ENCODE measurements around the gene NRP1.
A peak's percentile ranks its signal among the peaks of the same experiment; 100 is the strongest.

NRP1 gene

GRCh38 chr10:33174674-33175434 is 159.6 kb downstream of the NRP1 start:
- DNase-seq, result no peak

DNA sequence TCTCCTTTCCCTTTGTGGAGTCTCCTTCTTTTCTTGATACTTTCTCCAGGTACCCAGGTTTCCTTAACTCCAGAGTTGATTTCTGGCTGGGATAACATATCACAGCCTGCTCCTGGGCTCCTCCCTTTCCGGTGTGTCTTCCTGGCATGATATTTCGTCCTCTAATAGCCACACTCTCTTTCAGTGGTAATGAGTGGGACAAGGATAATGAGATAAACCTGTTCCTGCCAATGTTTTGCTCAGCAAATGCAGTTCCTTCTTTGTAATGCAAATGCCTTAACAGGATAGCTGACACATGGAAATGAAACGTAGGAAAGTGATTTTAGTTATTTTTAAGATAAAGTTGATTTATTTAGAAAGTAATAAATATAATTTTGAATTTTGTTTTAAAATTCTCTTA is 168.6 kb downstream of the NRP1 start:
- DNase-seq, result no peak

GRCh38 chr10:33164060-33164709 is 170.3 kb downstream of the NRP1 start:
- no peak for DNase-seq

DNA sequence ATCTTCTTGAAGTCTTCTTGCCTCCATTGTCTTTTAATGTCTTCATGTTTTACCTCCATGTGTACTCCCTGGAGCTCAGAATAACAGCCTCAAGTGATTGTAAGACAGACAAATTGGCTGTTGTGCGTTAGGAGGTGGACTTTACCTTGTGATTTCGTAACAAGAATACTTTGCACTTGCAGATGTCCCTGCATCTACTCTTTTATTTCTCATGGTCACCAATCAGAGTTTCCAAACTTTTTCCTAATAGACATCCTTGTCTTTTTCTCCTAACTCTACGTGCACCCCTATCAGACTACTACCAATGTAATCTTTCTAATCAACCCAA is 172.3 kb downstream of the NRP1 start:
- no peak for DNase-seq

GRCh38 chr10:33161550-33162247 is 172.8 kb downstream of the NRP1 start:
- no peak for DNase-seq

DNA sequence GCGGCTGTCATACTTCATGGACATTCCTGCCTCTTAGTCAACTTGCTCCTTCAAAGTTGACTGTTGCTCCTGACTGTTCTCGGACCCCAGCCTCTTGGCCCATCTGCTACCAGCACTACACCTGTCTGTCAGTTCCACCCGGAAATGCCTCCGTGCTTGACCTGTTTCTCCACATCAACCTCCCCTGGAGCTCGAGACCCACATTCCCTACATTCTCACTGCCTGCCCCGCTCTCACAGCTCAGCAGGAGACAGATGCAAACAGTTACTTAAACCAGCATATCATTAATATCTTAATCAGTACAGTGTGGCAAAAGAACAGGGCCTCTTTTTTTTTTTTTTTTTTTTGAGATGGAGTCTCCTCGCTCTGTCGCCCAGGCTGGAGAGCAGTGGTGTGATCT is 174.3 kb downstream of the NRP1 start:
- no peak for DNase-seq

DNA sequence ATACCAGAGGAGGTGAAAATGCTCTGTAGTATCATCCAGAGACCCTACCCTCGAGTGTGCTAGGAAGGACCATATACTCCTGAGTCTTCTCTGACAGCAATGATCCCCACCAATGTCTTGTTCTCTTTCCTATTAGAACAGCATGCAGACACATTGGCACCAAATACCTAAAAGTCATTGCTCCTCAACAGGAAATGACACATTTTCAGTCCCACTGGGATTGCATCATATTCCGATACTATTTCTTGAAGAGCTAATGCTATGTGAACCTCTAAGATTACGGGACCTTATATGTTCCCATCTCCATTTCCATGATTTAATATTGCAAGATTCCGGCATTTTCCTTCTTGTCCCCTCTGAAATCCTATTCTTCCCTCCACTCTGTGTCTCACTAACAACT is 177.4 kb downstream of the NRP1 start:
- no peak for DNase-seq

DNA sequence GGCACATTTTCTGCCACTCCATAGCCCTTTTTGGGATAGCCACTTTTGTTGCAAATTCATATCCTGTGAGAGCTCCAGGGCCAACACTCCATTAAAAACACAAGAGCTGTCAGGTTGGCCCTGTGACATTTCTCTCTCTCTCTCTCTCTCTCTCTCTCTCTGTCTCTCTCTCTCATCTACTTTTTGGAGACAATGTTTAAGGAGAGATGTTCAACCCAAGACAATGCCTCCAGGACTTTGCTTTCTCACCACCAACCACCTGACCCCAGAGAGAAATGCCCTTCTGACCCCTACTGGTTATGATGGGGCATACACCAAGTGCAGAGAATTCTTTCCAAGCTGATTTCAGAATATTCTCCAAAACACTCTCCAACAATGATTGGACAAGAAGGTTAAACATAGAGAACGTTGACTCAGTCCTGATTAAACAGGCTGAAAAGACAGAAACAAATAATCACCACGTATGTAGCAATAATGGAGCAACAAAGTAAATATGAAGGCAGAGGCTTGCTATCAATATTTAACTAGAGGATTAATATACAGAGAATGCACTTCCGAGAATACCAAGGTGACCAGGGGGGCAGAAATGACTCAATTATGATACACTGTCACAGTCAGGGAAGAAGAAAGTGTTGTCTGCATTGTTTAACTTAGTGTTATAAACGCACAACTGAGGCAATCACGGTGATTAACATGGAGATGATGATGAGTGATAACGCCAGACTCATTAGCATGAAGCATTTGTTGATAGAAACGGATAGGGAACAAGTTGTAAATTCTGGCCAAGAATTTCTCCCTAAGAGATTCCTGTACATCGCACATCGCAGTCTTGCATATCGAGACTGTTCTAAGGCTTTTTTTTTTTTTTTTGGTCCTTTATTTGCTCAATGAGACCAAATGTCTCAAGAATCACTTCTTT is 178.5 kb downstream of the NRP1 start:
- DNase-seq, result peak; percentile 51 to 79

- no peak for DNase-seq
These were observed 179.9 kb downstream of the NRP1 start for GRCh38 chr10:33154590-33154989.

- DNase-seq, result peak in 1 of 2 donors; percentile 48
These were observed 180.5 kb downstream of the NRP1 start for GRCh38 chr10:33153968-33154327.

- no peak for DNase-seq
These were observed 181.1 kb downstream of the NRP1 start for GRCh38 chr10:33153251-33153967.

DNA sequence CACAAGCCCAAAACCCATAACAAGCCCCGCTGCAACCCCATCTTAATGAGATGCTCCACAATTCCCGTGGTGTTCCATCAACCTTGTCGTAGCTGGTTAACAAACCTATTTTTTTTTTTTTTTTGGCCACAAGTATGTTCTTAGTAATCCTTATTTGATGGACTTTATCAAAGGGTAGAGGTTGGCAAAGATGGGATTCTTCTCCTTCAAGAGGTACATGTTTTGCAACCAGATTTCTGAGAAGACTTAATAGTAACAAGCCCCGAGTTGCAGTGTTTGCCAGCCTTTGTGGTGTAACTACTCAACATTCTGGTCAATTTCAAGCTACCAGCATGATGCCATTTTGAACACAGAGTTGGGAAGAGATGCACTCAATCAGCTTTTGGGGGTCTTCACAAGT is 181.7 kb downstream of the NRP1 start:
- no peak for DNase-seq

GRCh38 chr10:33152146-33152545 is 182.3 kb downstream of the NRP1 start:
- DNase-seq, result no peak

- no peak for DNase-seq
These were observed 183.1 kb downstream of the NRP1 start for GRCh38 chr10:33151344-33151864.

GRCh38 chr10:33150889-33151288 is 183.6 kb downstream of the NRP1 start:
- DNase-seq, result peak in 1 of 2 donors; percentile 77

- DNase-seq, result no peak
These were observed 184.3 kb downstream of the NRP1 start for GRCh38 chr10:33150146-33150545.

- DNase-seq, result no peak
These were observed 187.5 kb downstream of the NRP1 start for GRCh38 chr10:33147013-33147310.

- no peak for DNase-seq
These were observed 188.1 kb downstream of the NRP1 start for GRCh38 chr10:33146189-33147012.

- no peak for DNase-seq
These were observed 188.8 kb downstream of the NRP1 start for GRCh38 chr10:33145451-33146188.

DNA sequence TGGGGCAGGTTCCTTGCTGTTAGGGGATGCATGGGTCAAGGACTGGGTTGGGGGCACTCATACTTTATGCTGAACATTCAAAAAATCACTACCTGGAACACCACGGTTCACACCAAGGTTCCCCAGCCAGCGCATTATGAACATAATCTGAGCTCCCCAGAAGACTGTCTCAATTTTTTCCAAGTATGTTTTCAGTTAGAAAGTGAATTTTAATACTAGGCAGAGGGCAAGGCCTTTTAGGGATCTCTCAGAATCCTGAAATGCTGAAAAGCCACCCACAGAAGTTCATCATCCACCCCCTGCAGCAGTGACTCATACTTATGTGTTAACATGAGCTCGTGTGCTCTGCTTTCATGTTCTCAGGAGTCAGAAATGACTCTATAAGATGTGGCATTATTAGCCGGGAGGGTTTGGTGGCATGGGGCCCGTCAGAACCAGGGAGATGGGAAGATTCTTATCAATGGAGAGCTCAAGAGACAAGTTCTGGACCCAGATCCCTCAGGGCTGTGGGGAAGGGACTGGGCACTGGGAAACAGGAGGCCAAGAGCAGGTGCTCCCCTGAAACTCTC is 191.2 kb downstream of the NRP1 start:
- DNase-seq, result peak in 1 of 2 donors; percentile 42
